Endothelial cell of umbilical vein (primary cell): ENCODE measurements around the gene SLC17A2. TPM values are rescaled to one million over a fixed set of nuclear protein-coding genes. Genes with fewer than 3 reads are reported as not detected.

ENCODE experiments used
- BruUV-seq: library from RNA; stranded (reverse); fragments of 400-500 nt; replicated peaks from 2 replicates; lab custom pipeline; 2021; lab: Mats Ljungman, UMichigan
- CTCF ChIA-PET: fragments of 300-600, 350-600 bp; sonication (Branson Sonifier 250); formaldehyde crosslinking; loops from one replicate; lab custom pipeline; 2021; ENCODE audit warnings: antibody characterized with exemption, inconsistent platforms; lab: Charles Lee
- POLR2A ChIA-PET: fragments of 300-600, 350-600 bp; sonication (Branson Sonifier 250); formaldehyde crosslinking; loops from one replicate; lab custom pipeline; 2021; ENCODE audit warnings: antibody characterized with exemption, inconsistent platforms; lab: Charles Lee
- DNase-seq: peaks from one replicate; pipeline ENCODE4 v3.0.0-alpha.2; 2011; ENCODE audit warnings: low read depth, low spot score
- FAIRE-seq: peaks from 2 replicates; lab custom pipeline; 2011; peaks lifted over from hg19 to GRCh38; lab: Jason Lieb, UNC
- H2AFZ ChIP-seq: 2 replicates; pipeline ENCODE4 v1.6.0; 2012; ENCODE audit warnings: low read depth, low read length, control low read depth, inconsistent platforms
- H3K27ac ChIP-seq: 2 replicates; pipeline ENCODE4 v1.5.1; 2011; ENCODE audit warnings: low read depth, mild to moderate bottlenecking, control low read depth, low read length, moderate library complexity; ENCODE audit not compliant: insufficient read depth
- H3K27me3 ChIP-seq, 2 experiments: 2 replicates each; pipeline versions ENCODE4 v1.6.0 to v1.6.1; 2011; ENCODE audit warnings: low read length in 2 of 2, mixed read lengths in 1 of 2; ENCODE audit not compliant: control insufficient read depth in 2 of 2, insufficient read depth in 2 of 2
- H3K36me3 ChIP-seq, 2 experiments: 2 replicates in 1 of 2; 3 replicates in 1 of 2; pipeline ENCODE4 v1.5.1; 2011; ENCODE audit warnings: low read length in 2 of 2, mild to moderate bottlenecking in 1 of 2, moderate library complexity in 1 of 2; ENCODE audit not compliant: control insufficient read depth in 2 of 2, insufficient read depth in 2 of 2; ENCODE audit errors: extremely low read depth in 1 of 2
- H3K4me1 ChIP-seq: 3 replicates; pipeline ENCODE4 v1.5.1; 2011; ENCODE audit warnings: mild to moderate bottlenecking, low read length; ENCODE audit not compliant: control insufficient read depth, insufficient read depth; ENCODE audit errors: extremely low read depth
- H3K4me2 ChIP-seq: 2 replicates; pipeline ENCODE4 v1.6.1; 2011; ENCODE audit warnings: low read length, control low read depth, mixed read lengths; ENCODE audit not compliant: insufficient read depth
- H3K4me3 ChIP-seq, 3 experiments: fragments of 200-600 bp in 1 of 3; sonication (generic), shearing (Covaris generic) in 1 of 3; replicated peaks in 1 of 3; 2 replicates each; pipeline ENCODE4 v1.5.1; 2011 to 2016; ENCODE audit warnings: control low read depth in 3 of 3, low read length in 3 of 3, mild to moderate bottlenecking in 2 of 3, inconsistent platforms in 1 of 3, low read depth in 1 of 3, moderate library complexity in 1 of 3; ENCODE audit not compliant: insufficient read depth in 1 of 3
- H3K79me2 ChIP-seq: 2 replicates; pipeline ENCODE4 v1.6.0; 2012; ENCODE audit warnings: low read length, inconsistent platforms; ENCODE audit not compliant: control insufficient read depth, insufficient read depth
- H3K9ac ChIP-seq: replicated peaks from 2 replicates; pipeline ENCODE3; 2011; ENCODE audit warnings: low read length, control low read depth; ENCODE audit not compliant: insufficient read depth; ENCODE audit errors: extremely low read depth
- H3K9me1 ChIP-seq: replicated peaks from 3 replicates; pipeline ENCODE4 v1.6.0; 2011; ENCODE audit warnings: mild to moderate bottlenecking, low read length; ENCODE audit not compliant: control insufficient read depth, insufficient read depth; ENCODE audit errors: extremely low read depth
- H3K9me3 ChIP-seq: replicated peaks from 2 replicates; pipeline ENCODE4 v1.5.1; 2012; ENCODE audit warnings: low read length, inconsistent platforms; ENCODE audit not compliant: control insufficient read depth, insufficient read depth
- H4K20me1 ChIP-seq: replicated peaks from 2 replicates; pipeline ENCODE3; 2011; ENCODE audit warnings: mild to moderate bottlenecking, low read length; ENCODE audit not compliant: control insufficient read depth, insufficient read depth; ENCODE audit errors: extremely low read depth
- EZH2 ChIP-seq: IDR thresholded peaks from 2 replicates; pipeline ENCODE4 v1.6.1; 2012; ENCODE audit warnings: borderline replicate concordance, low read depth, mild to moderate bottlenecking, moderate library complexity, low read length, inconsistent platforms; ENCODE audit not compliant: severe bottlenecking
- JUN ChIP-seq: IDR thresholded peaks from 2 replicates; pipeline ENCODE4 v1.6.1; 2011; ENCODE audit warnings: borderline replicate concordance, low read depth; ENCODE audit not compliant: insufficient read length, insufficient read depth
- MYC ChIP-seq: IDR thresholded peaks from one replicate; pipeline ENCODE4 v1.6.1; 2011; ENCODE audit warnings: mild to moderate bottlenecking, low read depth, low read length
- POLR2A ChIP-seq: IDR thresholded peaks from 2 replicates; pipeline ENCODE4 v1.6.1; 2012; ENCODE audit warnings: low read depth, mild to moderate bottlenecking, control low read depth, low read length
- POLR2AphosphoS5 ChIP-seq: IDR thresholded peaks from 2 replicates; pipeline ENCODE4 v1.6.1; 2012; ENCODE audit warnings: low read depth, mild to moderate bottlenecking, control low read depth, low read length, moderate library complexity; ENCODE audit not compliant: insufficient read depth
- dilution Hi-C: fragments of 300-500 bp; cut with MboI; formaldehyde crosslinking; loops from one replicate; pipeline ENCODE4 v1.15.0; 2019; ENCODE audit warnings: low sequenced_read_pairs; ENCODE audit not compliant: extremely low pct_ligation_motif_present
- intact Hi-C: fragments of 100-400 bp; cut with micrococcal nuclease; formaldehyde crosslinking; loops from one replicate; pipeline ENCODE4 v1.10.0; 2022
- polyA plus RNA-seq, 4 experiments: library from polyadenylated mRNA; depleted of rRNA in 3 of 4; stranded (reverse) in 3 of 4; unstranded in 1 of 4; fragments of >200 nt; gene quantifications; 2 replicates each; pipeline versions ENCODE4 v1.2.1 to v1.2.3, GENCODE V29; 2011 to 2012; ENCODE audit warnings: missing spikeins in 1 of 4
- total RNA-seq: library from RNA; stranded (reverse); gene quantifications from 2 replicates; pipeline ENCODE4 v1.2.3, GENCODE V29; 2021
- TF ChIP-seq, protein P1 (sequence below), 2 donors: IDR thresholded peaks; 1 replicate in 1 of 2; 2 replicates in 1 of 2; pipeline ENCODE4 v1.5.1; 2011; ENCODE audit warnings: low read length in 2 of 2, mild to moderate bottlenecking in 2 of 2, moderate library complexity in 2 of 2, control low read depth in 1 of 2, inconsistent platforms in 1 of 2, low read depth in 1 of 2; ENCODE audit not compliant: insufficient read depth in 1 of 2; ENCODE audit errors: extremely low read depth in 1 of 2
- TF ChIP-seq, protein P2 (sequence below): IDR thresholded peaks from 2 replicates; pipeline ENCODE4 v1.6.1; 2011; ENCODE audit not compliant: insufficient read depth, insufficient read length

SLC17A2 gene
- total and polyA plus RNA-seq, 2 donors (not counting 3 experiments of a cell fraction or from before 2014, with no cell fraction given): not detected

DNA sequence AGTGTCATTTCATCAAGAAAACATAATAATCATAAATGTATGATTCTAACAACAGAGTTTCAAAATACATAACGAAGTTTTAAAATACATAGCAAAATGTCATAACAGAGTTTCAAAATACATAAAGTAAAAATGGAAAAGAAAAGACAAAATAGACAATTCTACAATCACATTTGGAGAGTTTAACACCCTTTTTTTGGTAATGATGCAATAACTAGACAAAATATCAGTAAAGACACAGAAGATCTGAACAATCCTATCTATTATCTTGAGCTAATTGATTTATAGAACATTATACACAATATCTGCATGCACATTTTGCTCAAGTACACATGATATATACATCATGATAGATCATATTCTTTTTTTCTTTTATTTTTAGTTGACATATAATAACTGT is 13.4 kb upstream of the SLC17A2 start:
- ChIA-PET CTCF (interaction anchor here (1.1 to 1.8 kb wide), 2 partner anchors 49 to 155 kb away, joined by 5 to 6 read pairs; no protein-coding TSS in a partner anchor), POLR2A (no interaction called here)
- intact Hi-C loops: loop anchor here (2.0 to 5.0 kb wide), 2 partner anchors 59 to 222 kb away; no protein-coding TSS in a partner anchor
- Histone ChIP-seq H3K79me2 (no peaks in the 10 kb centered on the region), H2AFZ (no peak overlapping the region), H3K36me3 (no peaks in the 10 kb centered on the region), H3K4me1 (no peaks in the 10 kb centered on the region), H3K9ac (no peak overlapping the region), H3K4me3 (no peak overlapping the region), H3K27me3 (no peaks in the 10 kb centered on the region), H3K27ac (no peak overlapping the region), H3K9me1 (no peaks in the 10 kb centered on the region), H3K4me2 (no peak overlapping the region), H4K20me1 (no peaks in the 10 kb centered on the region), H3K9me3 (no peaks in the 10 kb centered on the region)
- no peak for TF ChIP-seq EZH2
- no peak for TF ChIP-seq POLR2AphosphoS5
- TF ChIP-seq POLR2A: no peak
- FAIRE-seq (no peak), DNase-seq (no peak)
- dilution Hi-C loops: no loop called here
- BruUV-seq: no TSS peak

DNA sequence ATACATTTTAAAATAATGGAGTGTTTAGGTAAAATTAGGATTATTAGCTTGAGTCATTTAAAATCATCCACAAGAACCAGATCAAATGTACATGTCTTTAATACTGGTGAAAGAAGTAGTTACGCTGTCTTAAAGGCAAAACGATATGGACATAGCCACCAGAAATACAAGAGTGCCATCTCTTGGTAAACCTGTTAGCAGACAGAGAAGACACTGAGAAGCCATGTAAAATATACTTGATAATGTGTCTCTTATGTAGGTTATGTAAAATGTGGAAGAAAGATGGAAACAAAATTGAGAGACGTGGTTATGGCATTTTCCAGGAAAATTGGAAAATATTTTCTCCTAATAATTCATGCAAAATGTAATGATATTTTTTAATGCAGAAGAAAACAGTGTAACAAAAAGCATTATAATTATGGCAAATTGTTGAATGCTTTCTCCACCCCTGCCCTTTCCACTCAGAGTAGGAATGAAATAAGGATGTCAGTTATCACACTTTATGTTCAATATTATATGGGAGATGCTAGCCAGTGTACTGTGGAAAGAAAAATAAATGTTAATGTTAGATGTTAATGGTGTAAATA is 12.2 kb upstream of the SLC17A2 start:
- Histone ChIP-seq H3K27ac (no peak overlapping the region), H3K27me3 (no peaks in the 10 kb centered on the region), H2AFZ (no peak overlapping the region), H3K4me3 (no peak overlapping the region), H3K79me2 (no peaks in the 10 kb centered on the region), H3K9ac (no peak overlapping the region), H3K36me3 (no peaks in the 10 kb centered on the region), H4K20me1 (no peaks in the 10 kb centered on the region), H3K4me2 (no peak overlapping the region), H3K9me3 (no peaks in the 10 kb centered on the region), H3K9me1 (no peaks in the 10 kb centered on the region), H3K4me1 (no peaks in the 10 kb centered on the region)
- TF ChIP-seq JUN (no peak), MYC (no peak), POLR2A (no peak)
- TF ChIP-seq, protein P1, sequence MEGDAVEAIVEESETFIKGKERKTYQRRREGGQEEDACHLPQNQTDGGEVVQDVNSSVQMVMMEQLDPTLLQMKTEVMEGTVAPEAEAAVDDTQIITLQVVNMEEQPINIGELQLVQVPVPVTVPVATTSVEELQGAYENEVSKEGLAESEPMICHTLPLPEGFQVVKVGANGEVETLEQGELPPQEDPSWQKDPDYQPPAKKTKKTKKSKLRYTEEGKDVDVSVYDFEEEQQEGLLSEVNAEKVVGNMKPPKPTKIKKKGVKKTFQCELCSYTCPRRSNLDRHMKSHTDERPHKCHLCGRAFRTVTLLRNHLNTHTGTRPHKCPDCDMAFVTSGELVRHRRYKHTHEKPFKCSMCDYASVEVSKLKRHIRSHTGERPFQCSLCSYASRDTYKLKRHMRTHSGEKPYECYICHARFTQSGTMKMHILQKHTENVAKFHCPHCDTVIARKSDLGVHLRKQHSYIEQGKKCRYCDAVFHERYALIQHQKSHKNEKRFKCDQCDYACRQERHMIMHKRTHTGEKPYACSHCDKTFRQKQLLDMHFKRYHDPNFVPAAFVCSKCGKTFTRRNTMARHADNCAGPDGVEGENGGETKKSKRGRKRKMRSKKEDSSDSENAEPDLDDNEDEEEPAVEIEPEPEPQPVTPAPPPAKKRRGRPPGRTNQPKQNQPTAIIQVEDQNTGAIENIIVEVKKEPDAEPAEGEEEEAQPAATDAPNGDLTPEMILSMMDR (IDR thresholded peaks at IDR 0.05; ENCODE audit: extremely low read depth in 1 of 2, insufficient read depth in 1 of 2, low read depth in 1 of 2, low read length in 2 of 2): peak; percentile 10 to 17
- TF ChIP-seq, protein P2, sequence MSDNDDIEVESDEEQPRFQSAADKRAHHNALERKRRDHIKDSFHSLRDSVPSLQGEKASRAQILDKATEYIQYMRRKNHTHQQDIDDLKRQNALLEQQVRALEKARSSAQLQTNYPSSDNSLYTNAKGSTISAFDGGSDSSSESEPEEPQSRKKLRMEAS: no peak
- DNase-seq (peak; percentile 50), FAIRE-seq (peak; percentile 31)
- ChIA-PET CTCF (interaction anchor here (1.0 to 2.2 kb wide), 5 partner anchors 50 to 224 kb away, joined by 3 to 24 read pairs (median 6); no protein-coding TSS in a partner anchor), POLR2A (no interaction called here)
- intact Hi-C loops: loop anchor here (1.0 to 5.0 kb wide), 3 partner anchors 60 to 220 kb away; no protein-coding TSS in a partner anchor
- dilution Hi-C loops: no loop called here
- BruUV-seq: no TSS peak
